Stimulated activated CD8-positive, alpha-beta memory T cell treated with anti-CD3 and anti-CD28 coated beads, Interleukin-4, amount 100 ng/mL, for 48 hours (primary cell): ENCODE measurements around the gene NCS1.

ENCODE experiments used
- DNase-seq: peaks from one replicate; pipeline ENCODE4 v3.0.0-alpha.2; 2020

Gene NCS1

GRCh38 chr9:130196643-130197042, 24.4 kb downstream of the NCS1 start:
- DNase-seq, result no peak

DNA sequence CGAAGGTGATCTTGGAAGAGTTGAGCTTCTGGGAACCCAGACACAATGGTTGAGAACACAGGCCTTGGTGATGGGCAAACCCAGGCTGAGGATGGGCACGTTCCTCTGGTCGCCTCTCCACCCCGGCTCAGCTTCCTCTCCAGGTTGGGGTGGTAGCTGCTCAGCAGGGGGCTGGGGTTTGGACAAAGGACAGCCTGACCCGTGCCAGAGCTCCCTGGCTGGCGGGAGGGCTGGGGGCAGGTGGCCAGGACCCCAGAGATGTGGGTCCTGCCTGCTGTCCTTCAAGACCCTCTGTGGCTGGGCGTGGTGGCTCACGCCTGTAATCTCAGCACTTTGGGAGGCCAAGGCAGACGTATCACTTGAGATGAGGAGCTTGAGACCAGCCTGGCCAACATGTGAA, 25.2 kb downstream of the NCS1 start:
- DNase-seq, result no peak

DNA sequence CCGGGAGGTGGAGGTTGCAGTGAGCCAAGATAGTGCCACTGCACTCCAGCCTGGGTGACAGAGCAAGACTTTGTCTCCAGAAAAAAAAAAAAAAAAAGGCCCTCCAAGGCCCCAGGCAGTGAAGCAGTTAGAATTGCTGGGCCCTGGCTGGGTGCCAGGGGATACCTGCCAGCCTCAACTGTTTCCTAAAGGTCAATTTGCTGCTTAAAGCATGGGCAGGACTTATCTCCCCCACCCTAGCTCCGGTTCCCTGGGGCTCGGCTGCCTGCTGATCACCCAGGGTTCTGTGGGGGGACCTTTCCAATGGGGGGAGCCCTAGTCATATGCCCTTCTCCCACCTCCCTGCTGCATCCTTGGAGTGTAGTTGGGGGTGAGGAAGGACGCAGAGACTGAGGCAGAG, 25.7 kb downstream of the NCS1 start:
- DNase-seq, result no peak

DNA sequence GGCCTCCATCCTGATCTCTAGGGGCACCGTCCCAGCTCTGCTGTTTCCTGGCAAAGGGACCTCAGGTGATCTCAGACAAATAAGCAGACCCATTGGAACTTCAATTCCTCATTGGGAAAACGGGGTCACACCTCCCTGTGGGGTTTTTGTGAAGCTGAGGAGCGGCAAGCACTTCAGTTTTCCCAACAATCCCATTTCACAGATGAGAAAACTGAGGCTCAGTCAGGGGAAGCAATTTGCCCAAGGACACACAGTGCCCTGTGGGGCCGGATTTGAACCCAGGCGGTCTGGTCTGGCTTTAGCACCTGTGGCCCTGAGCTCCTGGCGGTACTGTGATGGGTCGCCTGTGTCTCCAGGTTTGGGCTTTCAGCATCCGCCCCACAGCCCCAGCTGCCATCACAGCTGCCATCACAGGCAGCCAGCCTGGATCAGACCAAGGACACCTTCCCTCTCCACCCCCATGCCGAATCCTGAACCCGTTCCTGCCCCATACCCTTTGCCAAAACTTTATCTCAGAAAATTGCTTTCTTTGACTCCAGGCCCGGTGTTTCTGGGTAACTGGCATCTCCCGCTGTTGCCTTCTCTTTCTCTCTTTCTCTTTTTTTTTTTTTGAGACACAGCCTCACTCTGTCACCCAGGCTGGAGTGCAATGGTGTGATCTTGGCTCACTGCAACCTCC, 26.4 kb downstream of the NCS1 start:
- no peak for DNase-seq

- DNase-seq, result no peak
These were observed 27.4 kb downstream of the NCS1 start for GRCh38 chr9:130199605-130200004.

GRCh38 chr9:130200038-130200849, 28.0 kb downstream of the NCS1 start:
- DNase-seq, result no peak

GRCh38 chr9:130201399-130201873, 29.2 kb downstream of the NCS1 start:
- no peak for DNase-seq

GRCh38 chr9:130201974-130202373, 29.8 kb downstream of the NCS1 start:
- no peak for DNase-seq

DNA sequence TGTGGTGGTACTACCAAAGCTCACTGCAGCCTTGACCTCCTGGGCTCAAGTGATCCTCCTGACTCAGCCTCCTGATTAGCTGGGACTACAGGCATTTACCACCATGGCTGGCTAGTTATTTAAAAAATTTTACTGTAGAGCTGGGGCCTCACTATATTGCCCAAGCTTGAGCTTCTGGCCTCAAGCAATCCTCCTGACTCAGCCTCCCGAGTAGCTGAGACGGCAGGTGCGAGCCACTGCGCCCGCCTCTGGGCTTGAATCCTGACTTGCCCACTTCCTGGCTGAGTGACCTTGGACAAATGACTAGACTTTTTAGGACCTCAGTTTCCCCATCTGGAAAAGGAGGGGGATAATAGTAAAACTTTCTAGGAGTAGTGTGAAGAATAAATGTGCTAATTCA, 32.1 kb downstream of the NCS1 start:
- DNase-seq, result no peak

- DNase-seq, result no peak
These were observed 32.8 kb downstream of the NCS1 start for GRCh38 chr9:130204959-130205358.

- DNase-seq, result no peak
These were observed 33.7 kb downstream of the NCS1 start for GRCh38 chr9:130205912-130206311.

DNA sequence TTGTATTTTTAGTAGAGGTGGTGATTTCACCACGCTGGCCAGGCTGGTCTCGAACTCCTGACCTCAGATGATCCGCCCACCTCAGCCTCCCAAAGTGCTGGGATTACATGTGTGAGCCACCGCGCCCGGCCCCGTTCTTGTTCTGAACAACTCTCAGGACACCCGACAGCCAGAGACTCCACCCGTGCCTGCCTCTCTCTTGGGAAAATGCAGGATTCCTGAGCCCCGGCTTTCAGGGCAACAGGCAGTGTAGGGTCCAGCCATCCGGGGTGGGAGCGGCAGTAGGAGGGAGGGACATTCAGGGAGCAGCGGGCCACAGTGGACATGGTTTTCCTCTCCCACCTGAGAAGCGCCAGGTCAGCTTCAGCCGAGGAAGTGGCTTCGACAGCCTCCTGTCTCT, 34.4 kb downstream of the NCS1 start:
- DNase-seq, result no peak

- DNase-seq, result no peak
These were observed 35.2 kb downstream of the NCS1 start for GRCh38 chr9:130207241-130207992.

DNA sequence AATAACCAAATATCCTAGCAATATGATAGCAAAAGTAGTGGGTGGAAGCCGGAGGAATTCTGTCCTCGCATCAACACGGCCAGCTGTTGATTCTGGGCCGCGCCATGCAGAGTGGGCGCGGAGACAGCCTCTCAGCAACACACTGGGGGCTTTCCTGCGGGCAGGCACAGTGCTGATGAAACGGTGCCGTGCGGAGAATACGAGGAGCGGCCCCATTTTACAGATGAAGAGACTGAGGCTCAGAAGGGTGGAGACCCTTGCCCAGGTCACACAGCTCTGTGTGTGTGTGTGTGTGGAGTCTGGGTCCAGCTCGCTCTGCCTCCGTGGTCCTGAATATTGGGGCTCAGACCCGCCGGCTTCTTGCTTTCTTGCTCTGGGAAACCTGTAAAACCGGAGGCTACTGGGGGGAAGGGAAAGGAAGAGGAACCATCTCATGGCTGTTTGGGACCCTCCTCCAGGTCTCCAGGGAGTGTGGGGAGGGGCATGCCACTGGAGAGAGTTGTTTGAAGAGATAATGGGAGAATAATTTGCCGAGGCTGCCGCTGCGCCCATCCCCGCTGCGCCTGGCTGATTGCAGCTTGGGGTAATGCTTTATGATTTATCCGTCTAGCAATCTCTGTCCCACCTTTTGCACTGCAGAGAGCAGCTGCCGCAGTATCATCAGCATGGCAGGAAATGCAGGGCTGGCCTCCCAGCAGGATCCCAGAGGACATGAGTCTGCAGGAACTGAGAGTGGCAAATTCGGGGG, 36.6 kb downstream of the NCS1 start:
- no peak for DNase-seq

DNA sequence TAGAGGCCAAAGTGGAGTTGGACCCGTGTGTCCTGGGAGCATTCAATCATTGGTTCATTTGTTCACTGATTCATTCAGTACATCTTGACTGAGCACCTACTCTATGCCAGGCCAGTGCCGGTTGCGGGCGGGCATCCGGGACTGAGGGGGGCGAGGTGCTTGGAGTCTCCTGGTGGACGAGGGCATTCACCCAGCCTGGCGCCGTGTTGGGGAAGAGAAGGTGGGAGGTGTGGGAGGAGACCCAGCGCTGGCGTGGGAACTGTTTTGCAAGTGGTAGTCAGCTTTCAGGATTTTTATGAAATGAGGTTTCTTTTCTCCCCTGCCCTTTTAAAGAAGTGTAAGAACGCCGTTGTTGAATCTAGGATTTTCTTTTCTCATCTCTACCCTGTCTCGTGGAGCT, 37.2 kb downstream of the NCS1 start:
- no peak for DNase-seq

- DNase-seq, result no peak
These were observed 39.5 kb downstream of the NCS1 start for GRCh38 chr9:130211548-130212226.

DNA sequence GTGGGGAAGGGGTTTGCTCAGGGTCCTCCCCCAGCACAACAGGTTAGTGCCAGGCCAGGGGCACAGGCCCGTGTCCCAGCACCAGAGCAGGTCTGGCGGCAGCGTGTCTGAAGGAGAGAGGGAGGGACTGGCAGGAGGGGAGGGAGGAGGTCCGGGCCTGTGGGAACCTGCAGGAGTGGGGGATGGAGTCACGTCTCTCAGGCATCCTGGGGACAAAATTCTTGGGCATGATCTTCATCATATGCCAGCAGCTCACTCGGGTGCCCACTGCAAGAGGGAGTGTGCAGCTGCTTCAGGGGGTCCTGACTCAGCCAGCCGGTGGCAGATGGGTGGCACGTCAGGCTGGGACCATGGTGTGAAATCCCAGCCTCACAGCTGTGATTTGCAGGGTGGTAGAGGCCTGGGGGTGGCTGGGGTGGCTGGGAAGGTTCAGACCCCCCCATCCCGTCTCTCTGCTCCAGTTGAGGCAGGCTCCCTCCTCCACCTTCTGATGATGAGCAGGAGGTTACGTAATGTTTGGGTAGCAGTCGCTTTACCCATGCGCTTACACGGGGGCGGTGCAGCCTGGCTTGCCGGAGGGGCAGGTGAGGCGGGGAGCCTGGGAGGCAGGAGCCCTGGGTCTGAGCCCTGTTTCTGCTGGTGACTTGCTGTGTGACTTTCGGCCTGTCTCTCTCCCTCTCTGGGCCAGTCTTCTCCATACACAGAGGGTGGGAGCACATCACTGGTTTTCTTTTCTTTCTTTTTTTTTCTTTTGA, 40.5 kb downstream of the NCS1 start:
- no peak for DNase-seq

DNA sequence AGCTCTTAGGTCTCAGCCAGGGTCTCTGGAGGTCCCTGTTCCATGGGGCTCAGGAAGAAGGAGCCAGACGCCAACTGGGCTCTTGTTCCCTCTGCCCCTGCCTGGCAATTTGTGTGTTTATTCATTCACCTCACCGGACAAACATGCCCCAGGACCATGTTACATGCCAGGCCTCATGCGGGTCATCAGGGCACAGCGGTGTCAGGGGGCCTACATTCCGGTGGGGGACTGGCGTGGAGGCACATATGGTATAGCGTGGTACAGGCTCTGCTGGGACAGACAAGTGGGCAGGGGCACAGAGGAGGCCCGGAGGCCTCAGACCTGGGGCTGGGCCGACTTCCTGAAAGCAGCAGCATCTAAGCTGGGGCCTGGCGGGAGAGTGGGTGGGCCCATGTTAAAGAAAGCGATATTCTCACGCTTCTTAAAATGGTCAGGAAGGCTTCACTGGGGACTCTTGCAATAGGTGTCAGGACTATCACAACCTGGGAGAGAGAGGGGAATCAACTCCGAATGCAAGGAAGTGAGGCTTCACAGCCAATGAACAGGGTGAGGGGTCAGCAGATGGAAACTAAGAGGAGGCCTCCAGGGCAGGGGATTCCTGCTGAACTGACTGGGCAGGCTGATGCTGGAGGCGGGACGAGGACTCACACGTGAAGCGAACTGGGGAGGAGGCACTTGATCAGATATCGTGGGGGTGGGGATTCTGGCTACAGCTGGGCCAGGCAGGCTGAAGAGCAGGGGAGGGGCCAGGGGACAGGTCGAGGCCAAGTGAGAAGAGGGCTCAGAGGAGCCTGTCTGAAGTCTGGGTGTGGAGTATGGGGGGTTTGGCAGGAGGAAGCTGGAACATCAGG, 41.9 kb downstream of the NCS1 start:
- no peak for DNase-seq

DNA sequence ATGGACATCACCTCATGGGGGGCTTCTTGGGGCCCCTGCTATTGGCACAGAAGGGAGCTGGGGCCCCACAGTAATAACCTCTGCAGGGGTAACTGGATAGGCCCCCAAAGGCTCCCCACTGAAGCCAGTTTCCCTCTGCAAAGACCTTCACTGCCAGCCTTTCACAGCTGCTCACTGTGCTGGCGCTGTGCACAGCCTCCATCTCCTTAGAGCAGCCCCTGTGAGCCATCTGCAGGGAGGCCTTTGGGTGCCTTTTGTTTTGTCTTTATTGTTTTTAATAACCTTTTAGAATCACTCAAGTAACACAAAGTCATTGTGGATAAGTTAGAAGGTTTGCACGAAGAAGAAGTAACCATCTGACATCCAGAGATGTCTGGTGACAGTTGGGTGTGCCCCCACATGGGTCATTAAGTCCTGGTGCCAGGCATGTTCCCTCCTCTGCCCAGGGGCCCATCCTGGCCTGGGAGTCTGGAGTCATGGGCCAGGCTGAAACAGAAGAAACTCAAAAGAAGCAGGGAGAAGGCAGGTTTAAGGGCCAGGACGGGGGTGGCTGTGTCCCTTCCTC, 42.7 kb downstream of the NCS1 start:
- DNase-seq, result no peak
